CD8-positive, alpha-beta memory T cell (primary cell): ENCODE results near the gene RPS6KA4. TPM values are rescaled to one million over a fixed set of nuclear protein-coding genes. Genes with fewer than 3 reads are reported as not detected.

Experiments used
- CTCF ChIA-PET: fragments of 350-600 bp; sonication (Branson Sonifier 250); formaldehyde crosslinking; loops from one replicate; lab custom pipeline; 2021; ENCODE audit warnings: antibody characterized with exemption; lab: Charles Lee
- POLR2A ChIA-PET: fragments of 350-600 bp; sonication (Branson Sonifier 250); formaldehyde crosslinking; loops from one replicate; lab custom pipeline; 2021; ENCODE audit warnings: antibody characterized with exemption; lab: Charles Lee
- DNase-seq, 5 donors: peaks; one replicate each; pipeline versions ENCODE4 v3.0.0 to v3.0.0-alpha.2; 2020 to 2022; ENCODE audit warnings: mixed read lengths in 1 of 5
- H3K27ac ChIP-seq: one replicate; pipeline ENCODE4 v1.7.0; 2013; ENCODE audit warnings: low read depth, mild to moderate bottlenecking, low read length, moderate library complexity
- H3K27me3 ChIP-seq: 2 replicates; pipeline ENCODE4 v1.7.0; 2013; ENCODE audit warnings: low read length, mild to moderate bottlenecking; ENCODE audit not compliant: insufficient read depth, poor library complexity, severe bottlenecking
- H3K36me3 ChIP-seq: 2 replicates; pipeline ENCODE4 v1.7.0; 2013; ENCODE audit warnings: mild to moderate bottlenecking, low read length, moderate library complexity; ENCODE audit not compliant: insufficient read depth
- H3K4me1 ChIP-seq: 2 replicates; pipeline ENCODE4 v1.7.0; 2013; ENCODE audit warnings: mild to moderate bottlenecking, low read length, moderate library complexity; ENCODE audit not compliant: insufficient read depth
- H3K4me3 ChIP-seq: 2 replicates; pipeline ENCODE4 v1.7.0; 2013; ENCODE audit warnings: mild to moderate bottlenecking, low read length
- H3K9me3 ChIP-seq: 2 replicates; pipeline ENCODE4 v1.7.0; 2013; ENCODE audit warnings: mild to moderate bottlenecking, low read length
- H3K27ac Mint-ChIP-seq, 8 donors: one replicate each; pipeline ENCODE4 v1.8.0; 2020 to 2021; ENCODE audit warnings: mixed read lengths in 8 of 8, mild to moderate bottlenecking in 6 of 8, inconsistent platforms in 3 of 8, moderate library complexity in 3 of 8
- H3K27me3 Mint-ChIP-seq, 2 donors: one replicate each; pipeline ENCODE4 v1.8.0; 2020 to 2021; ENCODE audit warnings: mixed read lengths in 2 of 2, mild to moderate bottlenecking in 1 of 2, moderate library complexity in 1 of 2
- H3K36me3 Mint-ChIP-seq, 3 donors: one replicate each; pipeline ENCODE4 v1.8.0; 2020 to 2021; ENCODE audit warnings: mixed read lengths in 3 of 3, inconsistent platforms in 1 of 3, mild to moderate bottlenecking in 1 of 3
- H3K4me1 Mint-ChIP-seq, 3 donors: one replicate each; pipeline ENCODE4 v1.8.0; 2020 to 2021; ENCODE audit warnings: mixed read lengths in 3 of 3, inconsistent platforms in 1 of 3, mild to moderate bottlenecking in 1 of 3
- H3K4me3 Mint-ChIP-seq, 7 donors: one replicate each; pipeline ENCODE4 v1.8.0; 2020 to 2021; ENCODE audit warnings: mixed read lengths in 7 of 7, mild to moderate bottlenecking in 6 of 7, moderate library complexity in 4 of 7, inconsistent platforms in 2 of 7
- H3K9me3 Mint-ChIP-seq, 5 donors: one replicate each; pipeline ENCODE4 v1.8.0; 2020 to 2022; ENCODE audit warnings: mixed read lengths in 5 of 5, mild to moderate bottlenecking in 3 of 5, moderate library complexity in 2 of 5, inconsistent platforms in 1 of 5
- polyA plus RNA-seq: library from polyadenylated mRNA; unstranded; fragments of 300-500 nt; fragmentation: Illumina TruSeq; gene quantifications from one replicate; pipeline ENCODE4 v1.2.3, GENCODE V29; 2021
- total RNA-seq, 2 experiments: library from RNA; stranded (reverse); gene quantifications; one replicate each; pipeline ENCODE4 v1.2.3, GENCODE V29; 2021

RPS6KA4 gene
- total and polyA plus RNA-seq, 3 experiments from 2014 or later, result 15.9 to 39.0 (median 38.0) TPM

DNA sequence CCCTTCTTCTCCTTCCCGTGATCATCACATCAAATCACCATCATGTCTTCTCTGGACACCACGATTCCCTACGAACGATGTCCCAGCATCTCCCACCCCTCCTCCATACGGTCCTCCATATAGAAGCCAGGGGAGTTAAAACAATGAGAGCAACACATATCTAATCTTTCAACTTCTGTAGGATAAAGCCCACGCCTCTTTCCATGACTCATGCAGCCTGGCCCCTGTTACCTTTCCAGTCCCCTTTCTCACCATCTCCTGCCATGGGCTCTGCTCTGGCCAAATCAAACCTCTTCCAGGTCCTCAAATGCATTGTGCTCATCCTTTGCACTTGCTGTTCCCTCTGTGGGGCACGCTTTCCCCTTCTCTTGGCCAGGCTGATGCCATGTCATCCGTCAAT, 23.6 kb downstream of the RPS6KA4 start:
- Histone ChIP-seq H3K4me1 (no peaks in the 10 kb centered on the region), H3K36me3 (no peaks in the 10 kb centered on the region), H3K27ac (no peak overlapping the region), H3K27me3 (peaks cover 6% of the 10 kb centered on the region), H3K9me3 (no peaks in the 10 kb centered on the region), H3K4me3 (no peak overlapping the region)
- Mint-ChIP-seq H3K27ac (no peak overlapping the region), H3K9me3 (no peaks in the 10 kb centered on the region), H3K27me3 (peaks cover 0 to 3% of the 10 kb centered on the region in 2 donors), H3K4me1 (peaks cover 4 to 16% (median 5%) of the 10 kb centered on the region in 3 donors), H3K36me3 (no peaks in the 10 kb centered on the region), H3K4me3 (no peak overlapping the region)
- ChIA-PET CTCF (no interaction called here), POLR2A (no interaction called here)
- no peak for DNase-seq

DNA sequence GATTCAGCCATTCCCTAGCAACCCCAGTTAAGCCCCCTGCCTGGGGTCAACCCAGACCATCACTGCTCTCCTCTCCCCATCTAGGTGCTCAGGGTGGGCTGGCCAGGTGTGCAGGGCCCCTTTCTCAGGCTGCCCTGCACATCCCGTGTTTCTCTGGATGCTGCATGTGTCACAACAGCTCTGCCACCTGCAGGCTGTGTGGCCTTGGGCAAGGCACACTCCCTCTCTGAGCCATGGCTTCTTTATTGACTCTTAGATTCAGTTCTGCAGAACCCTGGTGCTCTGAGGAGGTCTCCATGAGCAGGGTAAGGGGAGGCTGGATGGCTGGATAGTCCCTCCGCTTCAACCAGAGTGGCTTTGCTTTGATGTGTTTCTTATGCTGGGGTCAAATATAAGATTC, 24.6 kb downstream of the RPS6KA4 start:
- Histone ChIP-seq H3K4me1 (no peaks in the 10 kb centered on the region), H3K36me3 (no peaks in the 10 kb centered on the region), H3K27ac (no peak overlapping the region), H3K9me3 (no peaks in the 10 kb centered on the region), H3K4me3 (no peak overlapping the region), H3K27me3 (peaks cover 6% of the 10 kb centered on the region)
- no peak overlapping the region for H3K27ac Mint-ChIP-seq
- no peaks in the 10 kb centered on the region for H3K36me3 Mint-ChIP-seq
- H3K4me1 Mint-ChIP-seq, result peaks cover 4 to 16% (median 5%) of the 10 kb centered on the region in 3 donors
- DNase-seq, result no peak
- peaks cover 0 to 3% of the 10 kb centered on the region in 2 donors for H3K27me3 Mint-ChIP-seq
- ChIA-PET POLR2A (no interaction called here), CTCF (no interaction called here)
- no peaks in the 10 kb centered on the region for H3K9me3 Mint-ChIP-seq
- H3K4me3 Mint-ChIP-seq, result no peak overlapping the region

DNA sequence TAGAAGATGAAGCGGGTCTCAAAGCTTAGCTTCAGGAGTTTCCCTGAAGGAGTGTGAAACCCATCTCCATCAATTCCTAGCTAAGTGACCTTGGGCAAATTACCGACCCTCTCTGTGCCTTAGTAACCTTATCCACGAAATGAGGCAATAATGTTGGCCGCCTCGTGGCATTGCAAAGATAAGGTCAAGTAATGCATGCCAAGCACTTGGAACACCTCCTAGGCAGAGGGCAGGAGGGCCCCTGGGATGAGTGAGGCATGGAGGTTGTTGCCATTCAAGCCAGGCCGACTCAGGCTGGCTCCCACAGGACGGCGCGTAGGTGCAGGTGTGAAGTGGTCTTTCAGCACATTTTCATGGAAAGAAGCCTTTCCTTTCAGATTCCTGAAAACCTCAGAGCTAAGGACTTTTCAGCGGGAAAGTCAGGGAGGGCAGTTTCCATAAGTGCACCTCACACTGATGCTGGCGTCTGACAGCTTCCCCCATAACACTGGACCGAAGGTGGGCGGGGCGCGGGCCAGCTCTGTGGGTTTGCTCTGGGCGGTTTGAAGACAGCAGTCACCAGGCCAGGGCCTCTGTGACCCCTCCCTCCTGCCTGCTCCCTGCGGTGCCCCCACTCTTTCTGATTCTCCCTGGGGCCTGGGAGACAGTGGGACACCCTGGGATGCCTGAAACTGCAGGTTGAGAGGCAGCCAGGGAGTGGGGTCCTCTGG, 25.2 kb downstream of the RPS6KA4 start:
- Histone ChIP-seq H3K36me3 (no peaks in the 10 kb centered on the region), H3K27me3 (peaks cover 6% of the 10 kb centered on the region), H3K4me3 (no peak overlapping the region), H3K4me1 (no peaks in the 10 kb centered on the region), H3K27ac (no peak overlapping the region), H3K9me3 (no peaks in the 10 kb centered on the region)
- ChIA-PET POLR2A (no interaction called here), CTCF (no interaction called here)
- Mint-ChIP-seq H3K4me3 (no peak overlapping the region), H3K4me1 (peaks cover 4 to 16% (median 5%) of the 10 kb centered on the region in 3 donors), H3K27ac (no peak overlapping the region), H3K36me3 (no peaks in the 10 kb centered on the region), H3K27me3 (peaks cover 0 to 3% of the 10 kb centered on the region in 2 donors), H3K9me3 (no peaks in the 10 kb centered on the region)
- no peak for DNase-seq

DNA sequence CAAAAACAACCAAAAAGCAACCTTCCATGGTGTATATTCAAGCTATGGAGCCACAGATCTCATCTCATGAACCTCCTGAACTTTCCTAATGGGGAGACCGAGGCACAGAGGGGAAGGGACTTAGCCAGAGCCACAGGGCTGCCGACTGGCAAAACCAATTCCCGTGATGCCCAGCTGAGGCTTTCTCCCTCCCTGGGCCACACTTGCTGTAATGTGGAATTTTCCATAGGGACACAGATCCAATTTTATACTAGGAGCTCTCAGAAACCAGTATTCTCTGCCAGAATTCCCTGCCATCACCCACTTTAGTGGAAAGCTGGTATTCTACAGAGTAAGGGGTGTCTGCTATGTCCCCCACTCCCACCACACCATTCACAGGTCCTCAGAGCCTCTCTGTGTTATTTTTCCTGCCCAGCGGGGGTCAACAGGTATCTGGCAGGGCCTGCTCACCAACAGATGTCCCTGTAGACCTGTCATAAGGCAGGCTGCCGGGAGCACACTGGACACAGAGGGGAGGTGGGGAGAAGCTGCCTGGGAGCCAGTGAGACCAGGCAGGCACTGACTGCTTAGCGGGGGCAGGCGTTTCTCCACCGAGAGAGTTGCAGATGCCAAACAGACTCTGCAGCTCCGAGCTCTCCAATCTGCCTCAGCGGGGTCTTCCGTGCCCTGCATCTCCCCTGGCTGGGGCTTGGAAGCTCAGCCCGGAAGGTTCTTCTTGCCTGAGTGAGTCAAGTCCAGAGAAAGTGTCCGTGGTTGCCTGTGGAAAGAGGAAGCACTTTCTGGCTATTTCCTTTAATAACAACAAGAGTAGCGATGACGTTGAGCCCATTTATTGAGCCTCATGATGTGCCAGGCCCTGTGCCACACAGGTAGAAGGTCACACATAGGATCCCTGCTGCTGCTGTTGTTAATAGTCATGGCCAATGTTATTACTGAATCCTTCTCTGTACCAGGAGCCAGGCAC, 26.3 kb downstream of the RPS6KA4 start:
- peaks cover 6 to 22% (median 11%) of the 10 kb centered on the region in 3 donors for H3K4me1 Mint-ChIP-seq
- H3K27me3 Mint-ChIP-seq, result peaks cover 0 to 3% of the 10 kb centered on the region in 2 donors
- Histone ChIP-seq H3K27me3 (peaks cover 6% of the 10 kb centered on the region), H3K36me3 (no peaks in the 10 kb centered on the region), H3K9me3 (no peaks in the 10 kb centered on the region), H3K27ac (no peak overlapping the region), H3K4me1 (no peaks in the 10 kb centered on the region), H3K4me3 (no peak overlapping the region)
- POLR2A ChIA-PET, result interaction anchor here (0.6 kb wide), 1 partner anchor 342 kb away, joined by 6 read pairs; no protein-coding TSS in a partner anchor
- peak overlapping the region in 1 of 8 donors; percentile 84 for H3K27ac Mint-ChIP-seq
- H3K9me3 Mint-ChIP-seq, result no peaks in the 10 kb centered on the region
- DNase-seq, result no peak
- H3K4me3 Mint-ChIP-seq, result no peak overlapping the region
- H3K36me3 Mint-ChIP-seq, result no peaks in the 10 kb centered on the region
- CTCF ChIA-PET, result interaction anchor here (0.6 kb wide), 1 partner anchor 15 kb away, joined by 4 read pairs; no protein-coding TSS in a partner anchor

DNA sequence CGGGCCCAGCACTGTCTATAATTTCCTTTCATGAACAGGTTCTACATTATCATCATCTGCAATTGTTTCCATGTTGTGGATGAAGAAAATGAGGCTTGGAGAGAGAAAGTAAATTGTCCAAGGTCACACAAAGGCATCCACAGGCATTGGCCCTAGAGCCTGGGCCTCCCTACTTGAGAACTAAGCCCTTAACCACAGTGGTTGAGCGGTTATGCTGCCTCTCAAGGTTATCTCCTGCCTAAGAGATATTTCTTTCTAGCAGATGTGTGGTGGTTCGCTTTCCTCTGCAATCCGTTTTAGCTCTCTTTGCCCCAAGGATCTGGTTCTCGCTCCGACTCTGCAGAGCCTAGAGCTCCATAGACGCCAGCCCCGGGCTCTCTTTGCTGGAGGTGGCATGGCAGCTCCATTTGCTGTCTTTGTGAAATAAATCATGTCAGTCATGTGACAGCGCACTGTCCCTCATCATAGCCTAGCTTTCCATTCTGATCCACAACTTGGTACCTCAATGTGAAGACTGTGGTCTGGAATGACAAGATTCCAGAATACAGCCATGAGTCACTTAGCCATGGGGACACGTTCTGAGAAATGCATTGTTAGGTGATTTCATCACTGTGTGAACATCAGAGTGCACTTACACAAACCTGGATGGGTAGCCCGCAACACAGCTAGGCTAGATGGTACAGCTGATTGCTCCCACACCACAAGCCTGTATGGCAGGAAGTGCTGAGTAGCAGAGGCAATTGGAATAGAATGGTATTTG, 27.2 kb downstream of the RPS6KA4 start:
- no peak overlapping the region for H3K4me3 ChIP-seq
- ChIA-PET POLR2A (interaction anchor here (0.6 kb wide), 1 partner anchor 341 kb away, joined by 6 read pairs; no protein-coding TSS in a partner anchor), CTCF (interaction anchor here (0.6 kb wide), 1 partner anchor 15 kb away, joined by 4 read pairs; no protein-coding TSS in a partner anchor)
- H3K9me3 ChIP-seq, result no peaks in the 10 kb centered on the region
- Mint-ChIP-seq H3K27me3 (peaks cover 0 to 3% of the 10 kb centered on the region in 2 donors), H3K36me3 (no peaks in the 10 kb centered on the region), H3K4me3 (no peak overlapping the region), H3K9me3 (peaks cover 0 to 2% (median 0%) of the 10 kb centered on the region in 5 donors), H3K4me1 (peaks cover 13 to 30% (median 19%) of the 10 kb centered on the region in 3 donors), H3K27ac (peak overlapping the region in 2 of 8 donors; percentile 43 to 61)
- no peaks in the 10 kb centered on the region for H3K4me1 ChIP-seq
- H3K27me3 ChIP-seq, result peaks cover 6% of the 10 kb centered on the region
- no peaks in the 10 kb centered on the region for H3K36me3 ChIP-seq
- no peak for DNase-seq
- no peak overlapping the region for H3K27ac ChIP-seq

DNA sequence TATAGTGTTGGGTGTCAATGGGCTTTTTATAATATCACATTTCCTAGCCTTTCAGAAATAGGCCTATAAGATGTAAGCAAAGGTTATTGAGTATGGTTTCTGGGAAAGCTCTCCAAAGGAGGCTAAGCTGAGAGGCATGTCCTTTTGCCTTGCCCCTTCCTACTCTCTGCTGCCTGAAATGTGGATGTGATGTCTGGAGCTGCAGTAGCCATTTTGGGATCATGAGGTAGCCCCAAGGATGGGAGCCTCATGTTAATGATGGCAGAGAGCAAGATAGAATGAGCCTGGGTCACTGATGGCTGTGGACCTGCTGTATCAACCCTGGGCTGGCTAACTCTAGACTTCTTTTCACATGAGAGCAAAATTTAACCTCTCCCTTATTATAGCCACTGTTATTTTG, 29.0 kb downstream of the RPS6KA4 start:
- no peaks in the 10 kb centered on the region for H3K36me3 ChIP-seq
- Mint-ChIP-seq H3K27ac (no peak overlapping the region), H3K36me3 (no peaks in the 10 kb centered on the region), H3K9me3 (peaks cover 0 to 2% (median 0%) of the 10 kb centered on the region in 5 donors), H3K27me3 (peaks cover 0 to 3% of the 10 kb centered on the region in 2 donors), H3K4me1 (peaks cover 19 to 44% (median 20%) of the 10 kb centered on the region in 3 donors), H3K4me3 (peak overlapping the region in 1 of 7 donors; percentile 2)
- no peak overlapping the region for H3K4me3 ChIP-seq
- H3K9me3 ChIP-seq, result no peaks in the 10 kb centered on the region
- ChIA-PET CTCF (interaction anchor here (1.0 kb wide), 1 partner anchor 70 kb away, joined by 3 read pairs; the partner anchor contains the start of genes PRDX5 and TRMT112), POLR2A (interaction anchor here (0.7 kb wide), 2 partner anchors 1723 to 1963 kb away, joined by 4 to 10 read pairs; no protein-coding TSS in a partner anchor)
- peaks cover 6% of the 10 kb centered on the region for H3K27me3 ChIP-seq
- DNase-seq, result no peak
- no peak overlapping the region for H3K27ac ChIP-seq
- peaks cover 5% of the 10 kb centered on the region for H3K4me1 ChIP-seq

DNA sequence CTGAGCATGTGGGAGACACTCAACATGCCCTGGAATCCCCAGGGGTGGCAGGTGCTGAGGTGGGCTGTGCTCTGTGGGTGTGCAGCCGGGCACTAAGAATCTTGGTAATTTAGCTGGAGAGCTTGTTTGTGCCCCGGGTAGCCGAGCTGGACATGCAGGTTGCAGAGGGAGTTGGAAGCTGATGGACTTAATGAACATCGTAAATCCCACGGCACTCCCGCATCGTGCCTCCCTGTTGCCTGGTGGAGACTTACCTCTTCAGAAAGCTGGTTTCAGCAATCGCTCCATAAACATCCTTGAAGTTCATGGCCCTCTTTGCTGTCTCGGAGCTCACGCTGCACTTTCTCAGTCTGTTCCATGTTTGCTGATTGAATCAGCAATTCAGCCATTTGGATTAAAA, 29.9 kb downstream of the RPS6KA4 start:
- POLR2A ChIA-PET, result no interaction called here

More for the DNA sequence above, 29.9 kb downstream of the RPS6KA4 start:
- Histone ChIP-seq H3K4me1 (peaks cover 5% of the 10 kb centered on the region), H3K27me3 (peaks cover 6% of the 10 kb centered on the region), H3K4me3 (no peak overlapping the region), H3K36me3 (no peaks in the 10 kb centered on the region), H3K27ac (no peak overlapping the region), H3K9me3 (no peaks in the 10 kb centered on the region)
- Mint-ChIP-seq H3K4me1 (peaks cover 19 to 44% (median 20%) of the 10 kb centered on the region in 3 donors), H3K9me3 (peaks cover 0 to 2% (median 0%) of the 10 kb centered on the region in 5 donors), H3K36me3 (no peaks in the 10 kb centered on the region), H3K27ac (no peak overlapping the region), H3K27me3 (peaks cover 0 to 2% of the 10 kb centered on the region in 2 donors), H3K4me3 (no peak overlapping the region)
- CTCF ChIA-PET, result interaction anchor here (1.4 kb wide), 1 partner anchor 60 kb away, joined by 5 read pairs; no protein-coding TSS in a partner anchor
- DNase-seq, result no peak
